HUDEP-2 (cell line): ENCODE measurements around the gene DYNAP.
A peak's percentile ranks its signal among the peaks of the same experiment; 100 is the strongest.

ENCODE experiments used
- DNase-seq, 76 experiments: peaks; one replicate each; lab custom pipeline; 2025; ENCODE audit not compliant: unreplicated experiment in 76 of 76; lab: John Stamatoyannopoulos, UW

DYNAP gene

DNA sequence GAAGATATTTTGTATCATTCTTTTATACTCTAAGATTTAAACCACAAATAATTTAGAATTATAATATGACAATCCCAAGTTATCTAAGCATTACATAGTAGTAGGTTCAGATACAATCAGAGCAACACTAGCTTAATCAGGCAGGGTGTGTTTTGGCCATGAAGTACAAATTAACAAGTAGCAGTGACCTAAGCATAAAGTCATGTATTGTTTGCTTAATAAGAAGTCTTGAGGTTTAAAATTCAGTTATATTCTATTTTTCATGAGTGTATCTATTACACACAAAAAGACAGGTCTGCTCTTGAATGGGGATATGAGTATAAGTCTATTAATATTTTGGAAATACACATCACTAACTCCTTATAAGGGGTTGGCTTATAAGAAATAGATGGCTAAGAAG lies 39.9 kb downstream of the DYNAP start:
- no peak for DNase-seq

DNA sequence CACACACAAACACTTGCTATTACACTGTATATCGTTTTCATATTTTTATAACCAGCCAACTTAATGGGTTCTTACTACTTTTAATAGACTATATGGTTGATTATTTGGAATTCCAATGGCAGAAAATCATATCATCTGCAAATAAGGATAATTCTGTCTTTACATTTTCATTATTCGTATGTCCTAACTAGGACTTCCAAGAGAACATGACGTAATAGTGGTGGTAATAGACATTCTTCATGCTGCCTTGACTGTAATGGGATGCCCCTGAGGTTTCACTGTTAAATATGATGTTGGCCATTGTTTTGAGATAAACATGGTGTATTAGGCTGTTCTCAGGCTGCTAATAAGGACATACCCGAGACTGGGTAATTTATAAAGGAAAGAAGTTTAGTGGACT lies 45.2 kb downstream of the DYNAP start:
- no peak for DNase-seq

DNA sequence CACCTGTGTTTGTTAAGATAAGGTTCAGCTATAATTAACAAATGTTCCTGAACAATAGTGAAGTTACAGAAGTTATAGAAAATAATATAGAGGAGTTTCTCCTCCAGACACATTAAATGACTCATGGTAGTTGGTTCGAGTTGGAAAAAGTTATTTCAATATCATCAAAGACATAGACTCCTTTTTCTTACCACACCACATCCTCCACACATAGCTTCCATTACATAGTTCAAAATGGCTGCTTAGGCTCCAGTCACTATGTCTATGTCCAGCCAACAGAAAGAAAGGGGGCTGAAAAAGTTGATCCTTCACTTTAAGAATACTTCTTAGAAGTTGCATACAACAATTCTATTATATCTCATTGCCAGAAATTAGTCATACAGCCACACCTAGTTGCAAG lies 50.7 kb downstream of the DYNAP start:
- DNase-seq: no peak

DNA sequence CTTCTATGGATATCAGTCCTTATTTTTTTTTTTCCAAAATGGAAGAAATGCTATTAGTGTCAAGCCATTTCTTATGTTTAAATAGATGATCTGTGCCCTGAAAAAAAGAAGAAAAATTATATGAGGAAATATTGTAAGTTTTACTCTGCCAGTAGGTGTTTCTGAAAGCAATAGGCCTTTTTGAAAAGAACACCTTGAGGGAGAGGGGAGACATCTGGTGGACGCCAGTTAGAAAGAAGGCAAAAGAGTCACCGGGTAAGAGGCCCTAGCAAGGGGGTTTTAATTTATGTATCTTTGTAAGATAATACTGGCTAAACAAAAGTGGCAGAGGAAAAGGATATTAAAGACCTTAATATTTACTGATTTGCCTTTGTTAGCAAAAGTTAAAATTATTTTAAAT lies 56.1 kb downstream of the DYNAP start:
- peak in 11 of 76 experiments; percentile 2 to 40 (median 10) for DNase-seq
